Measurements from ENCODE around the gene ERN1.

The ERN1 gene

GRCh38 chr17:63997341-63998048, 132.4 kb downstream of the ERN1 start:
- no peak for DNase-seq (ENCODE audit: low read depth)
- no peak for TF ChIP-seq CTCF (IDR thresholded peaks at IDR 0.05; ENCODE audit: control insufficient read depth, extremely low read depth, insufficient read depth)
- peak overlapping the region; percentile 59 for H3K4me3 ChIP-seq (ENCODE audit: low read depth, low read length)

- DNase-seq (ENCODE audit: low read depth) = no peak
- H3K4me3 ChIP-seq (ENCODE audit: low read depth, low read length) = no peak overlapping the region
- no peak for TF ChIP-seq CTCF (IDR thresholded peaks at IDR 0.05; ENCODE audit: control insufficient read depth, extremely low read depth, insufficient read depth)
Measured at GRCh38 chr17:63996430-63997182, 133.3 kb downstream of the ERN1 start.

GRCh38 chr17:63995626-63996025, 134.3 kb downstream of the ERN1 start:
- no peak overlapping the region for H3K4me3 ChIP-seq (ENCODE audit: low read depth, low read length)
- no peak for TF ChIP-seq CTCF (IDR thresholded peaks at IDR 0.05; ENCODE audit: control insufficient read depth, extremely low read depth, insufficient read depth)
- DNase-seq (ENCODE audit: low read depth) = no peak

- TF ChIP-seq CTCF (IDR thresholded peaks at IDR 0.05; ENCODE audit: control insufficient read depth, extremely low read depth, insufficient read depth) = no peak
- no peak overlapping the region for H3K4me3 ChIP-seq (ENCODE audit: low read depth, low read length)
- DNase-seq (ENCODE audit: low read depth) = no peak
Measured at GRCh38 chr17:63993368-63993985, 136.5 kb downstream of the ERN1 start.

GRCh38 chr17:63991611-63992010, 138.3 kb downstream of the ERN1 start:
- no peak for TF ChIP-seq CTCF (IDR thresholded peaks at IDR 0.05; ENCODE audit: control insufficient read depth, extremely low read depth, insufficient read depth)

GRCh38 chr17:63989622-63990345, 140.2 kb downstream of the ERN1 start:
- no peak for TF ChIP-seq CTCF (IDR thresholded peaks at IDR 0.05; ENCODE audit: control insufficient read depth, extremely low read depth, insufficient read depth)
- DNase-seq (ENCODE audit: low read depth) = no peak
- H3K4me3 ChIP-seq (ENCODE audit: low read depth, low read length) = no peak overlapping the region

More at GRCh38 chr17:63991611-63992010, 138.3 kb downstream of the ERN1 start:
- no peak overlapping the region for H3K4me3 ChIP-seq (ENCODE audit: low read depth, low read length)
- no peak for DNase-seq (ENCODE audit: low read depth)
